Measurements from ENCODE around the gene RAD51.

RAD51 gene

DNA sequence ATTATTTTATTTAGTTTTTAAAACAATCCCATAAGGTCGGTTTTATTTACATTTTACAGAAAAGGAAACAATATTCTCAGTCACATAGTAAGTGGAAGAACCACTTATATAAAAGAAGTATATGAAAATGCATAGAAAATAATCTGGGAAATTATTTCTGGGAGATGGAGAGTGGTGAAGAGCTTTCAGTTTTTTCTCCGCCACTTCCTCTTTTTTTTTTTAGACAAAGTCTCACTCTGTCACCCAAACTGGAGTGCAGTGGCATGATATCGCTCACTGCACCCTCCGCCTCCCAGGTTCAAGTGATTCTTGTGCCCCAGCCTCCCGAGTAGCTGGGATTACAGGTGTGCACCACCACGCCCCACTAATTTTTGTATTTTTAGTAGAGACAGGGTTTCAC lies 21.2 kb downstream of the RAD51 start:
- no peak overlapping the region for H2BK15ac ChIP-seq (ENCODE audit: low read length)
- no peak for DNase-seq (ENCODE audit: low spot score)
- no peak overlapping the region for H3K4me2 ChIP-seq (ENCODE audit: insufficient read depth, low read length, poor library complexity, severe bottlenecking)
- no peak overlapping the region for H2BK5ac ChIP-seq (ENCODE audit: low read length)
- no peak overlapping the region for H2BK12ac ChIP-seq (ENCODE audit: low read length)
- H3K18ac ChIP-seq (ENCODE audit: low read length): no peak overlapping the region
- H2AFZ ChIP-seq (ENCODE audit: low read length): no peak overlapping the region
- no peaks in the 10 kb centered on the region for H3K4me1 ChIP-seq (ENCODE audit: control insufficient read depth in 2 of 2, insufficient read depth in 1 of 2, low read depth in 1 of 2, low read length in 2 of 2)
- H2BK120ac ChIP-seq (ENCODE audit: low read depth, low read length): no peak overlapping the region
- H2AK5ac ChIP-seq (ENCODE audit: low read depth, low read length): no peak overlapping the region
- H3K23ac ChIP-seq (ENCODE audit: low read depth, low read length, poor library complexity): no peak overlapping the region
- peaks cover 9 to 94% of the 10 kb centered on the region in 2 donors for H3K36me3 ChIP-seq (replicated peaks in 1 of 2; ENCODE audit: control insufficient read depth in 2 of 2, insufficient read depth in 2 of 2, low read length in 2 of 2)
- H4K91ac ChIP-seq (ENCODE audit: low read depth, low read length, poor library complexity): no peak overlapping the region
- H3K27ac ChIP-seq (replicated peaks; ENCODE audit: low read length): no peak overlapping the region
- H3K79me1 ChIP-seq (ENCODE audit: low read depth, low read length): no peaks in the 10 kb centered on the region
- no CpG with 5 or more reads among the region's 6 CpGs for WGBS, 2 donors (ENCODE audit: extremely low coverage in 2 of 2, insufficient read length in 2 of 2, insufficient replicate concordance in 1 of 2)
- H3K4ac ChIP-seq (ENCODE audit: low read length): no peak overlapping the region
- H3K9me3 ChIP-seq (replicated peaks in 1 of 2; ENCODE audit: control insufficient read depth in 2 of 2, insufficient read depth in 1 of 2, low read depth in 1 of 2, low read length in 2 of 2): no peaks in the 10 kb centered on the region
- H3K27me3 ChIP-seq (ENCODE audit: control insufficient read depth in 3 of 3, insufficient read depth in 3 of 3, low read depth in 1 of 3, low read length in 3 of 3): no peaks in the 10 kb centered on the region
- H3K4me3 ChIP-seq (ENCODE audit: low read length in 2 of 2): no peak overlapping the region
- no peak overlapping the region for H3K14ac ChIP-seq (ENCODE audit: low read length)
- no peak overlapping the region for H3K9ac ChIP-seq (ENCODE audit: low read depth, low read length, poor library complexity)
- no peak overlapping the region for H4K8ac ChIP-seq (ENCODE audit: low read depth, low read length)

DNA sequence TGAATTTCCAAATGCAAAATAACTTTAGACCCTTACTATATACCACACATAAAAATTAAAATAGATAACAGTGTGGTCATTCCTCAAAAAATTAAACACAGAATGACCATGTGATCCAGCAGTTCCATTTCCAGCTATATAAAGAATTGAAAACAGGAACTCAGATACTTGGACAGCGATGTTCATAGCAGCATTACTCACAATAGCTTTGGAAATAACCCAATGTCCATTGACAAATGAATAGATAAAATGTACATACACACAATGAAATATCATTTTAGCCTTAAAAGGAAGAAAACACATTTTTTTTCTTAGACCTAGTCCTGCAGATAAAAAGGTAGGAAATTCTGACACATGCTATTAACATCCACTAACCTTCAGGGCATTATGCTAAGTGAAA lies 26.7 kb downstream of the RAD51 start:
- H3K4me3 ChIP-seq (ENCODE audit: low read length in 2 of 2): no peak overlapping the region
- no peak overlapping the region for H3K4ac ChIP-seq (ENCODE audit: low read length)
- H3K4me2 ChIP-seq (ENCODE audit: insufficient read depth, low read length, poor library complexity, severe bottlenecking): no peak overlapping the region
- no peak overlapping the region for H3K27ac ChIP-seq (replicated peaks; ENCODE audit: low read length)
- no peak overlapping the region for H2BK120ac ChIP-seq (ENCODE audit: low read depth, low read length)
- no peak overlapping the region for H2BK5ac ChIP-seq (ENCODE audit: low read length)
- no peak overlapping the region for H3K9ac ChIP-seq (ENCODE audit: low read depth, low read length, poor library complexity)
- WGBS, 2 donors (ENCODE audit: extremely low coverage in 2 of 2, insufficient read length in 2 of 2, insufficient replicate concordance in 1 of 2): no CpG with 5 or more reads among the region's 1 CpG
- H3K9me3 ChIP-seq (replicated peaks in 1 of 2; ENCODE audit: control insufficient read depth in 2 of 2, insufficient read depth in 1 of 2, low read depth in 1 of 2, low read length in 2 of 2): no peaks in the 10 kb centered on the region
- H3K23ac ChIP-seq (ENCODE audit: low read depth, low read length, poor library complexity): no peak overlapping the region
- H2AFZ ChIP-seq (ENCODE audit: low read length): no peak overlapping the region
- no peaks in the 10 kb centered on the region for H3K4me1 ChIP-seq (ENCODE audit: control insufficient read depth in 2 of 2, insufficient read depth in 1 of 2, low read depth in 1 of 2, low read length in 2 of 2)
- no peak overlapping the region for H2BK12ac ChIP-seq (ENCODE audit: low read length)
- H3K18ac ChIP-seq (ENCODE audit: low read length): no peak overlapping the region
- H3K14ac ChIP-seq (ENCODE audit: low read length): no peak overlapping the region
- H3K36me3 ChIP-seq (replicated peaks in 1 of 2; ENCODE audit: control insufficient read depth in 2 of 2, insufficient read depth in 2 of 2, low read length in 2 of 2): peaks cover 2 to 87% of the 10 kb centered on the region in 2 donors
- H3K27me3 ChIP-seq (ENCODE audit: control insufficient read depth in 3 of 3, insufficient read depth in 3 of 3, low read depth in 1 of 3, low read length in 3 of 3): no peaks in the 10 kb centered on the region
- H2AK5ac ChIP-seq (ENCODE audit: low read depth, low read length): no peak overlapping the region
- H3K79me1 ChIP-seq (ENCODE audit: low read depth, low read length): no peaks in the 10 kb centered on the region
- no peak overlapping the region for H4K8ac ChIP-seq (ENCODE audit: low read depth, low read length)
- DNase-seq (ENCODE audit: low spot score): no peak
- H4K91ac ChIP-seq (ENCODE audit: low read depth, low read length, poor library complexity): no peak overlapping the region
- no peak overlapping the region for H2BK15ac ChIP-seq (ENCODE audit: low read length)

DNA sequence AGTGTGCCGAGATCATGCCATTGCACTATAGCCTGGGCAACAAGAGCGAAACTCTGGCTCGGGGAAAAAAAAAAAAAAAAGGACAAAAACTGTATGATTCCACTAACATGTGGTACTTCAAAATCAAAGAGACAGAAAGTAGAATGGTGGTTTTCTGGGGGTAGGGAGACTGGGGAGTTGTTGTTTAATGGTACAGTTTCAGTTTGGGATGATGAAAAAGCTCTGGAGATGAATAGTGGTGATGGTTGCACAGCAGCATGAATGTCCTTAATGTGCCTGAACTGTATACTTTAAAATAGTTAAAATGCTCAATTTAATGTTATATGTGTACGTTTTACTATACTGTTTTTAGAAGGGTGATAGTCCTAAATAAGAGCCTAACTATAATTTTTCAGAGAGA lies 27.4 kb downstream of the RAD51 start:
- Histone ChIP-seq H2AK5ac (ENCODE audit: low read depth, low read length) (no peak overlapping the region), H2BK15ac (ENCODE audit: low read length) (no peak overlapping the region), H3K4me3 (ENCODE audit: low read length in 2 of 2) (no peak overlapping the region), H3K4me1 (ENCODE audit: control insufficient read depth in 2 of 2, insufficient read depth in 1 of 2, low read depth in 1 of 2, low read length in 2 of 2) (no peaks in the 10 kb centered on the region), H3K9ac (ENCODE audit: low read depth, low read length, poor library complexity) (no peak overlapping the region), H3K23ac (ENCODE audit: low read depth, low read length, poor library complexity) (no peak overlapping the region), H2AFZ (ENCODE audit: low read length) (no peak overlapping the region), H3K18ac (ENCODE audit: low read length) (no peak overlapping the region), H3K36me3 (replicated peaks in 1 of 2; ENCODE audit: control insufficient read depth in 2 of 2, insufficient read depth in 2 of 2, low read length in 2 of 2) (peaks cover 2 to 82% of the 10 kb centered on the region in 2 donors), H3K4ac (ENCODE audit: low read length) (no peak overlapping the region), H2BK12ac (ENCODE audit: low read length) (no peak overlapping the region), H3K79me1 (ENCODE audit: low read depth, low read length) (no peaks in the 10 kb centered on the region), H4K8ac (ENCODE audit: low read depth, low read length) (no peak overlapping the region), H3K27me3 (ENCODE audit: control insufficient read depth in 3 of 3, insufficient read depth in 3 of 3, low read depth in 1 of 3, low read length in 3 of 3) (no peaks in the 10 kb centered on the region), H3K9me3 (replicated peaks in 1 of 2; ENCODE audit: control insufficient read depth in 2 of 2, insufficient read depth in 1 of 2, low read depth in 1 of 2, low read length in 2 of 2) (no peaks in the 10 kb centered on the region), H3K27ac (replicated peaks; ENCODE audit: low read length) (no peak overlapping the region), H2BK120ac (ENCODE audit: low read depth, low read length) (no peak overlapping the region), H3K14ac (ENCODE audit: low read length) (no peak overlapping the region), H2BK5ac (ENCODE audit: low read length) (no peak overlapping the region), H4K91ac (ENCODE audit: low read depth, low read length, poor library complexity) (no peak overlapping the region), H3K4me2 (ENCODE audit: insufficient read depth, low read length, poor library complexity, severe bottlenecking) (no peak overlapping the region)
- DNase-seq (ENCODE audit: low spot score): no peak
- no CpG with 5 or more reads among the region's 4 CpGs for WGBS, 2 donors (ENCODE audit: extremely low coverage in 2 of 2, insufficient read length in 2 of 2, insufficient replicate concordance in 1 of 2)

DNA sequence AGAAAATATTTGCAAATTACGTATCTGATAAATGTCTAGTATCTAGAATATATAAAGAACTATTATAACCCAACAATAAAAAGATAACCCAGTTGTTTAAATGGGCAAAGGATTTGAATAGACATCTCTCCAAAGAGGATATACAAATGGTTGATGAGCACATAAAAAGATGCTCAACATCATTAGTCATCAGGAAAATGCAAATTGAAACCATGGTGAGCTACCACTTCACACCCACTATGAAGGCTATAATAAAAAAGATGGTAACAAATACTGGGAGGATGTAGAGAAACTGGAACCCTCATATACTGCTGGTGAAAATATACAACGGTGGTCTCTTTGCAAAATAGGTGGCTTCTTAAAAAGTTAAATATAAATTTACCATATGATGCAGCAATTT lies 28.0 kb downstream of the RAD51 start:
- no peak overlapping the region for H3K27ac ChIP-seq (replicated peaks; ENCODE audit: low read length)
- H3K14ac ChIP-seq (ENCODE audit: low read length): no peak overlapping the region
- H3K4me3 ChIP-seq (ENCODE audit: low read length in 2 of 2): no peak overlapping the region
- no CpG with 5 or more reads among the region's 2 CpGs for WGBS, 2 donors (ENCODE audit: extremely low coverage in 2 of 2, insufficient read length in 2 of 2, insufficient replicate concordance in 1 of 2)
- H2AFZ ChIP-seq (ENCODE audit: low read length): no peak overlapping the region
- no peak overlapping the region for H3K4me2 ChIP-seq (ENCODE audit: insufficient read depth, low read length, poor library complexity, severe bottlenecking)
- H4K91ac ChIP-seq (ENCODE audit: low read depth, low read length, poor library complexity): no peak overlapping the region
- no peak for DNase-seq (ENCODE audit: low spot score)
- no peaks in the 10 kb centered on the region for H3K79me1 ChIP-seq (ENCODE audit: low read depth, low read length)
- no peaks in the 10 kb centered on the region for H3K4me1 ChIP-seq (ENCODE audit: control insufficient read depth in 2 of 2, insufficient read depth in 1 of 2, low read depth in 1 of 2, low read length in 2 of 2)
- H3K4ac ChIP-seq (ENCODE audit: low read length): no peak overlapping the region
- no peak overlapping the region for H2BK5ac ChIP-seq (ENCODE audit: low read length)
- no peak overlapping the region for H2AK5ac ChIP-seq (ENCODE audit: low read depth, low read length)
- no peak overlapping the region for H3K9ac ChIP-seq (ENCODE audit: low read depth, low read length, poor library complexity)
- no peak overlapping the region for H2BK120ac ChIP-seq (ENCODE audit: low read depth, low read length)
- no peak overlapping the region for H3K23ac ChIP-seq (ENCODE audit: low read depth, low read length, poor library complexity)
- H4K8ac ChIP-seq (ENCODE audit: low read depth, low read length): no peak overlapping the region
- no peak overlapping the region for H3K18ac ChIP-seq (ENCODE audit: low read length)
- H2BK12ac ChIP-seq (ENCODE audit: low read length): no peak overlapping the region
- H3K36me3 ChIP-seq (replicated peaks in 1 of 2; ENCODE audit: control insufficient read depth in 2 of 2, insufficient read depth in 2 of 2, low read length in 2 of 2): peaks cover 2 to 82% of the 10 kb centered on the region in 2 donors
- H3K27me3 ChIP-seq (ENCODE audit: control insufficient read depth in 3 of 3, insufficient read depth in 3 of 3, low read depth in 1 of 3, low read length in 3 of 3): no peaks in the 10 kb centered on the region
- H2BK15ac ChIP-seq (ENCODE audit: low read length): no peak overlapping the region
- no peaks in the 10 kb centered on the region for H3K9me3 ChIP-seq (replicated peaks in 1 of 2; ENCODE audit: control insufficient read depth in 2 of 2, insufficient read depth in 1 of 2, low read depth in 1 of 2, low read length in 2 of 2)
